ENCODE results near the gene RGMB.
A peak's percentile ranks its signal among the peaks of the same experiment; 100 is the strongest.
"Not testable (repeated sequence)": the region's sequence is repeated elsewhere in the genome, so short reads cannot be mapped to it uniquely, and the experiment has no call there.

Gene RGMB

GRCh38 chr5:98773464-98774191 lies at the start of gene RGMB:
Gene RGMB, plus strand, starts transcription at chr5:98773663. Its CDS starts 408 bp downstream, at chr5:98774071.
- Histone ChIP-seq H3K9ac (ENCODE audit: low read length) (peak within 1 kb of the TSS; percentile 19), H3K27me3 (ENCODE audit: control insufficient read depth, insufficient read depth, low read length) (no peaks in the 10 kb centered on the region), H3K4me3 (ENCODE audit: low read length) (peak within 1 kb of the TSS; percentile 69), H3K4me1 (ENCODE audit: control insufficient read depth, insufficient read depth, low read length) (no peaks in the 10 kb centered on the region), H3K36me3 (ENCODE audit: control insufficient read depth, insufficient read depth, low read length) (no peaks in the 10 kb centered on the region), H3K27ac (ENCODE audit: low read depth, low read length) (peak within 1 kb of the TSS; percentile 89)

- Histone ChIP-seq H3K9ac (ENCODE audit: low read length) (no peak overlapping the region), H3K27ac (ENCODE audit: low read depth, low read length) (no peak overlapping the region), H3K4me1 (ENCODE audit: control insufficient read depth, insufficient read depth, low read length) (no peaks in the 10 kb centered on the region), H3K27me3 (ENCODE audit: control insufficient read depth, insufficient read depth, low read length) (no peaks in the 10 kb centered on the region), H3K4me3 (ENCODE audit: low read length) (no peak overlapping the region), H3K36me3 (ENCODE audit: control insufficient read depth, insufficient read depth, low read length) (no peaks in the 10 kb centered on the region)
Observed at GRCh38 chr5:98726258-98726657, 47.2 kb upstream of the RGMB start.

- Histone ChIP-seq H3K27ac (ENCODE audit: low read depth, low read length) (no peak overlapping the region), H3K27me3 (ENCODE audit: control insufficient read depth, insufficient read depth, low read length) (no peaks in the 10 kb centered on the region), H3K4me1 (ENCODE audit: control insufficient read depth, insufficient read depth, low read length) (no peaks in the 10 kb centered on the region), H3K36me3 (ENCODE audit: control insufficient read depth, insufficient read depth, low read length) (no peaks in the 10 kb centered on the region), H3K4me3 (ENCODE audit: low read length) (no peak overlapping the region), H3K9ac (ENCODE audit: low read length) (no peak overlapping the region)
Observed at GRCh38 chr5:98727686-98728085, 45.8 kb upstream of the RGMB start.

GRCh38 chr5:98734646-98735045 lies 38.8 kb upstream of the RGMB start:
- Histone ChIP-seq H3K36me3 (ENCODE audit: control insufficient read depth, insufficient read depth, low read length) (no peaks in the 10 kb centered on the region), H3K27ac (ENCODE audit: low read depth, low read length) (no peak overlapping the region), H3K9ac (ENCODE audit: low read length) (no peak overlapping the region), H3K27me3 (ENCODE audit: control insufficient read depth, insufficient read depth, low read length) (peaks cover 2% of the 10 kb centered on the region), H3K4me1 (ENCODE audit: control insufficient read depth, insufficient read depth, low read length) (no peaks in the 10 kb centered on the region), H3K4me3 (ENCODE audit: low read length) (no peak overlapping the region)

GRCh38 chr5:98735806-98736507 lies 37.5 kb upstream of the RGMB start:
- H3K27ac ChIP-seq (ENCODE audit: low read depth, low read length) = no peak overlapping the region
- no peak overlapping the region for H3K4me3 ChIP-seq (ENCODE audit: low read length)
- H3K4me1 ChIP-seq (ENCODE audit: control insufficient read depth, insufficient read depth, low read length) = no peaks in the 10 kb centered on the region
- no peak overlapping the region for H3K9ac ChIP-seq (ENCODE audit: low read length)
- peaks cover 2% of the 10 kb centered on the region for H3K27me3 ChIP-seq (ENCODE audit: control insufficient read depth, insufficient read depth, low read length)
- H3K36me3 ChIP-seq (ENCODE audit: control insufficient read depth, insufficient read depth, low read length) = no peaks in the 10 kb centered on the region

- Histone ChIP-seq H3K4me3 (ENCODE audit: low read length) (no peak overlapping the region), H3K27ac (ENCODE audit: low read depth, low read length) (no peak overlapping the region), H3K36me3 (ENCODE audit: control insufficient read depth, insufficient read depth, low read length) (no peaks in the 10 kb centered on the region), H3K27me3 (ENCODE audit: control insufficient read depth, insufficient read depth, low read length) (peaks cover 2% of the 10 kb centered on the region), H3K9ac (ENCODE audit: low read length) (no peak overlapping the region), H3K4me1 (ENCODE audit: control insufficient read depth, insufficient read depth, low read length) (no peaks in the 10 kb centered on the region)
Observed at GRCh38 chr5:98736753-98737152, 36.7 kb upstream of the RGMB start.

- not testable (repeated sequence) for H3K27ac ChIP-seq (ENCODE audit: low read depth, low read length); H3K27me3 ChIP-seq (ENCODE audit: control insufficient read depth, insufficient read depth, low read length); H3K36me3 ChIP-seq (ENCODE audit: control insufficient read depth, insufficient read depth, low read length); H3K4me1 ChIP-seq (ENCODE audit: control insufficient read depth, insufficient read depth, low read length); H3K9ac ChIP-seq (ENCODE audit: low read length); H3K4me3 ChIP-seq (ENCODE audit: low read length)
Observed at GRCh38 chr5:98737441-98737840, 36.0 kb upstream of the RGMB start.

- H3K4me3 ChIP-seq (ENCODE audit: low read length); H3K27ac ChIP-seq (ENCODE audit: low read depth, low read length); H3K36me3 ChIP-seq (ENCODE audit: control insufficient read depth, insufficient read depth, low read length); H3K4me1 ChIP-seq (ENCODE audit: control insufficient read depth, insufficient read depth, low read length); H3K9ac ChIP-seq (ENCODE audit: low read length); H3K27me3 ChIP-seq (ENCODE audit: control insufficient read depth, insufficient read depth, low read length): not testable (repeated sequence)
Observed at GRCh38 chr5:98738481-98739149, 34.8 kb upstream of the RGMB start.

- Histone ChIP-seq H3K4me3 (ENCODE audit: low read length) (no peak overlapping the region), H3K27ac (ENCODE audit: low read depth, low read length) (no peak overlapping the region), H3K27me3 (ENCODE audit: control insufficient read depth, insufficient read depth, low read length) (no peaks in the 10 kb centered on the region), H3K4me1 (ENCODE audit: control insufficient read depth, insufficient read depth, low read length) (no peaks in the 10 kb centered on the region), H3K36me3 (ENCODE audit: control insufficient read depth, insufficient read depth, low read length) (no peaks in the 10 kb centered on the region), H3K9ac (ENCODE audit: low read length) (no peak overlapping the region)
Observed at GRCh38 chr5:98741926-98742325, 31.5 kb upstream of the RGMB start.

- H3K27ac ChIP-seq (ENCODE audit: low read depth, low read length) = no peak overlapping the region
Observed at GRCh38 chr5:98742396-98743073, 30.9 kb upstream of the RGMB start.

GRCh38 chr5:98748259-98748658 lies 25.2 kb upstream of the RGMB start:
- not testable (repeated sequence) for H3K36me3 ChIP-seq (ENCODE audit: control insufficient read depth, insufficient read depth, low read length); H3K4me3 ChIP-seq (ENCODE audit: low read length); H3K4me1 ChIP-seq (ENCODE audit: control insufficient read depth, insufficient read depth, low read length); H3K27me3 ChIP-seq (ENCODE audit: control insufficient read depth, insufficient read depth, low read length); H3K9ac ChIP-seq (ENCODE audit: low read length); H3K27ac ChIP-seq (ENCODE audit: low read depth, low read length)

More at GRCh38 chr5:98742396-98743073, 30.9 kb upstream of the RGMB start:
- Histone ChIP-seq H3K9ac (ENCODE audit: low read length) (no peak overlapping the region), H3K4me3 (ENCODE audit: low read length) (no peak overlapping the region), H3K27me3 (ENCODE audit: control insufficient read depth, insufficient read depth, low read length) (no peaks in the 10 kb centered on the region), H3K4me1 (ENCODE audit: control insufficient read depth, insufficient read depth, low read length) (no peaks in the 10 kb centered on the region), H3K36me3 (ENCODE audit: control insufficient read depth, insufficient read depth, low read length) (no peaks in the 10 kb centered on the region)

GRCh38 chr5:98749046-98749445 lies 24.4 kb upstream of the RGMB start:
- H3K36me3 ChIP-seq (ENCODE audit: control insufficient read depth, insufficient read depth, low read length) = no peaks in the 10 kb centered on the region
- H3K4me1 ChIP-seq (ENCODE audit: control insufficient read depth, insufficient read depth, low read length) = no peaks in the 10 kb centered on the region
- H3K4me3 ChIP-seq (ENCODE audit: low read length) = no peak overlapping the region
- no peaks in the 10 kb centered on the region for H3K27me3 ChIP-seq (ENCODE audit: control insufficient read depth, insufficient read depth, low read length)
- H3K9ac ChIP-seq (ENCODE audit: low read length) = no peak overlapping the region
- H3K27ac ChIP-seq (ENCODE audit: low read depth, low read length) = no peak overlapping the region

Measured in rectal smooth muscle tissue (tissue), 1 donor.